Measurements from ENCODE around the gene CPNE7. TPM values are rescaled to one million over a fixed set of nuclear protein-coding genes. Genes with fewer than 3 reads are reported as not detected.
A peak's percentile ranks its signal among the peaks of the same experiment; 100 is the strongest.

Gene CPNE7
- total and polyA plus RNA-seq, 2 of the 13 experiments (the other 11 are each of a cell fraction or from before 2014, with no cell fraction given), result 0.59 TPM; not detected in 1

DNA sequence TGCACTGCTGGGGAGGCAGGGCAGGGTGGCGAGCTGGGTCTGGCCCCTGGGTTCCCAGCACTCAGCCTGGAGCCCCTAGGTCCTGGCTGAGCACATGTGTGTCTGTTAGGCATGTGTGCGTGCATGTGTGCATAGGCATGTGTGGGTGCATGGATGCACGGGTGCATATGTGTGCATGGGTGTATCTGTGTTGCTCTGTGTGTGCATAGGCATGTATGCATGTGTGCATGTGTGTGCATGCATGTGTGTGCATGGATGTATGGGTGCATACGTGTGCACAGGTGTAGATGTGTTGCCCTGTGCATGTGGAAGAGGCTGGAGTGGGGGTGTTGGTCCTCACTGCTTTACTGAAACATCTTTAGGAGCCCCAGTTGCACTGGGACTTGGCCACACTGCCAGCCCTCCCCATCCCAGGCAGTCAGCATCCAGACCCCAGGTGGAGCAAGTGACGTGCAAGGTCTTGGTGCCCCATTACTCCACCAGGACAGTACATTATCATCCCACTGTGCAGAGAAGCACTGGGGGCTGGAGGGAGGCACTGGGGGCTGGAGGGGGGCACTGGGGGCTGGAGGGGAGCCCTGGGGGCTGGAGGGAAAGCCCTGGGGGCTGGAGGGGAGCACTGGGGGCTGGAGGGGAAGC, 27.5 kb downstream of the CPNE7 start:
- no peaks in the 10 kb centered on the region for H3K79me2 ChIP-seq (ENCODE audit: insufficient read depth, low read length)
- POLR2A ChIA-PET, result no interaction called here
- no peak for DNase-seq (ENCODE audit: low spot score)
- no peak overlapping the region for H3K27ac ChIP-seq (ENCODE audit: extremely low read length, insufficient read depth, low read length)
- H3K36me3 ChIP-seq (replicated peaks in 1 of 2; ENCODE audit: control insufficient read depth in 1 of 2, insufficient read depth in 2 of 2, low read length in 2 of 2), result no peaks in the 10 kb centered on the region
- FAIRE-seq, result no peak
- H3K9ac ChIP-seq (ENCODE audit: insufficient read depth, low read depth, low read length), result no peak overlapping the region
- peak; percentile 2; the same call in 2 of the 3 replicates for ATAC-seq
- H2AFZ ChIP-seq (ENCODE audit: low read length), result no peak overlapping the region
- peak overlapping the region; percentile 18; the same call in 1 of the 2 replicates for H3K4me2 ChIP-seq (ENCODE audit: low read depth, low read length)
- WGBS (ENCODE audit: low lambda C conversion rate), result 33% methylated on average over 5 of the region's 5 CpGs
- TF ChIP-seq ZSCAN21 (CRISPR knock-in tag; IDR thresholded peaks at IDR 0.05; ENCODE audit: borderline replicate concordance) (peak; percentile 46), MNT (IDR thresholded peaks at IDR 0.05) (peak; percentile 89), NAIF1 (CRISPR knock-in tag; IDR thresholded peaks at IDR 0.05; ENCODE audit: borderline replicate concordance) (no peak)
- H4K20me1 ChIP-seq (ENCODE audit: insufficient read depth, low read length), result no peaks in the 10 kb centered on the region
- BruUV-seq (replicated peaks), result no TSS peak
- intact Hi-C loops (cut with micrococcal nuclease; ENCODE audit: unreplicated experiment), result no loop called here
- in situ Hi-C loops (cut with HindIII; ENCODE audit: extremely low pct_ligation_motif_present, low pct_unique_long_range_greater_than_20kb), result loop anchor here (5.0 kb wide), 1 partner anchor 39 kb away; no protein-coding TSS in a partner anchor
- peak overlapping the region in 1 of 3 experiments; percentile 6; a peak in 1 of 6 replicates for H3K4me3 ChIP-seq (replicated peaks in 1 of 3; ENCODE audit: insufficient read depth in 1 of 3, low read depth in 2 of 3, low read length in 3 of 3)
- H3K27me3 ChIP-seq (ENCODE audit: control insufficient read depth in 1 of 2, insufficient read depth in 2 of 2, low read length in 2 of 2), result peaks cover 8 to 28% of the 10 kb centered on the region in 2 experiments
- H3K9me3 ChIP-seq (ENCODE audit: low read length), result no peaks in the 10 kb centered on the region
- H3K4me1 ChIP-seq (ENCODE audit: insufficient read depth, low read length), result peaks cover 30% of the 10 kb centered on the region
- CTCF ChIA-PET (ENCODE audit: low intra/inter-chr PET ratio, low total read pairs), result no interaction called here

GRCh38 chr16:89604764-89605163, 29.2 kb downstream of the CPNE7 start:
- DNase-seq (ENCODE audit: low spot score) (no peak), ATAC-seq (no peak), FAIRE-seq (no peak)
- intact Hi-C loops (cut with micrococcal nuclease; ENCODE audit: unreplicated experiment), result no loop called here
- 28% methylated on average over 11 of the region's 16 CpGs for WGBS (ENCODE audit: low lambda C conversion rate)
- no peak overlapping the region for H2AFZ ChIP-seq (ENCODE audit: low read length)
- H3K36me3 ChIP-seq (replicated peaks in 1 of 2; ENCODE audit: control insufficient read depth in 1 of 2, insufficient read depth in 2 of 2, low read length in 2 of 2), result no peaks in the 10 kb centered on the region
- TF ChIP-seq, protein P1, sequence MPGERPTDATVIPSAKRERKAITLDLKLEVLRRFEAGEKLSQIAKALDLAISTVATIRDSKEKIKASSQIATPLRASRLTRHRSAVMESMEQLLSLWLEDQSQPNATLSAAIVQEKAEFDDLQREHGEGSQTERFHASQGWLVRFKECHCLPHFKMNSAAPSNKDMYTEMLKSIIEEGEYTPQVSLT (CRISPR knock-in tag; IDR thresholded peaks at IDR 0.05; ENCODE audit: borderline replicate concordance, low read depth), result no peak
- TF ChIP-seq CBFB (CRISPR knock-in tag; IDR thresholded peaks at IDR 0.05) (no peak), ZFP37 (CRISPR knock-in tag; IDR thresholded peaks at IDR 0.05; ENCODE audit: borderline replicate concordance) (no peak), BRCA1 (CRISPR knock-in tag; IDR thresholded peaks at IDR 0.05) (no peak), ZBTB7B (CRISPR knock-in tag; IDR thresholded peaks at IDR 0.05) (no peak)
- in situ Hi-C loops (cut with HindIII; ENCODE audit: extremely low pct_ligation_motif_present, low pct_unique_long_range_greater_than_20kb), result loop anchor here (5.0 kb wide), 1 partner anchor 38 kb away; no protein-coding TSS in a partner anchor
- no peaks in the 10 kb centered on the region for H3K79me2 ChIP-seq (ENCODE audit: insufficient read depth, low read length)
- no TSS peak for BruUV-seq (replicated peaks)
- H3K27me3 ChIP-seq (ENCODE audit: control insufficient read depth in 1 of 2, insufficient read depth in 2 of 2, low read length in 2 of 2), result peaks cover 8 to 30% of the 10 kb centered on the region in 2 experiments
- peaks cover 37% of the 10 kb centered on the region for H3K4me1 ChIP-seq (ENCODE audit: insufficient read depth, low read length)
- no peaks in the 10 kb centered on the region for H4K20me1 ChIP-seq (ENCODE audit: insufficient read depth, low read length)
- H3K4me3 ChIP-seq (replicated peaks in 1 of 3; ENCODE audit: insufficient read depth in 1 of 3, low read depth in 2 of 3, low read length in 3 of 3), result no peak overlapping the region
- no peaks in the 10 kb centered on the region for H3K9me3 ChIP-seq (ENCODE audit: low read length)
- POLR2A ChIA-PET, result no interaction called here
- H3K9ac ChIP-seq (ENCODE audit: insufficient read depth, low read depth, low read length), result no peak overlapping the region
- H3K27ac ChIP-seq (ENCODE audit: extremely low read length, insufficient read depth, low read length), result no peak overlapping the region
- no peak overlapping the region for H3K4me2 ChIP-seq (ENCODE audit: low read depth, low read length)
- CTCF ChIA-PET (ENCODE audit: low intra/inter-chr PET ratio, low total read pairs), result no interaction called here

All from HepG2 (cell line).